Measurements from ENCODE around the gene SLC12A2. TPM values are rescaled to one million over a fixed set of nuclear protein-coding genes. Genes with fewer than 3 reads are reported as not detected.

Gene SLC12A2
- total RNA-seq, 1 experiment from 2014 or later: 41.2 TPM

DNA sequence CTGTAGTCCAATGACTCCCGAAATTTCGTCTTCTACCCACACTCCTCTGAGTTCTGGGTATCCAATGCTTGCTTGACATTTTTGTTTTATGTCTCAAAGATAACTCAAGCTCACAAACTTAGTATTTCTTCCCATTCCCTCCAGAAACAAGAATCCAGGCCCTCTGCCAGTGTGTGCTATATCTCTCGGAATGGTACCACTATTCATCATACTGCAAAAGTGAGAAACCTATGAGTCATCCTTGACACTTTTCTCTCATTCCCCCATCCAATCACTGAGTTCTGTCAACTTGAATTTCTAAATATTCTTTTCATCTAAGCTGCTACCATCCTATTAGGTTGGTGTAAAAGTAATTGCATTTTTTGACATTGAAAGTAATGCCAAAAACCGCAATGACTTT, 9.8 kb downstream of the SLC12A2 start:
- Histone ChIP-seq H3K9ac (ENCODE audit: low read length) (no peak overlapping the region), H2AFZ (ENCODE audit: low read depth, low read length, poor library complexity, severe bottlenecking) (no peak overlapping the region), H3K27me3 (ENCODE audit: insufficient read depth, low read length) (no peaks in the 10 kb centered on the region), H4K20me1 (ENCODE audit: insufficient read depth) (no peaks in the 10 kb centered on the region), H3K79me2 (ENCODE audit: insufficient read depth, low read length) (peaks cover 93% of the 10 kb centered on the region), H3K4me2 (ENCODE audit: low read length) (no peak overlapping the region), H3K36me3 (ENCODE audit: control insufficient read depth in 1 of 2, insufficient read depth in 2 of 2, low read length in 2 of 2) (peaks cover 0 to 11% of the 10 kb centered on the region in 2 experiments; a peak in 2 of 4 replicates), H3K27ac (ENCODE audit: low read depth, low read length) (no peak overlapping the region), H3K4me3 (replicated peaks in 1 of 2; ENCODE audit: low read depth in 1 of 2, low read length in 2 of 2) (no peak overlapping the region), H3K9me3 (ENCODE audit: control insufficient read depth in 1 of 2, insufficient read depth in 1 of 2, low read depth in 1 of 2, low read length in 2 of 2) (peaks cover 2 to 13% of the 10 kb centered on the region in 2 experiments; a peak in 1 of 4 replicates), H3K4me1 (ENCODE audit: control insufficient read depth in 1 of 2, insufficient read depth in 2 of 2, low read length in 2 of 2) (no peaks in the 10 kb centered on the region), H3K9me2 (ENCODE audit: insufficient read depth) (no peaks in the 10 kb centered on the region)
- no peak for ATAC-seq
- POLR2A ChIA-PET: no interaction called here
- intact Hi-C loops (cut with micrococcal nuclease): no loop called here
- TF ChIP-seq EZH2phosphoT487 (IDR thresholded peaks at IDR 0.05; ENCODE audit: borderline replicate concordance) (no peak), ZNF274 (IDR thresholded peaks at IDR 0.05; ENCODE audit: low read depth, low read length) (no peak), EZH2 (IDR thresholded peaks at IDR 0.05) (no peak), RAD21 (IDR thresholded peaks at IDR 0.05; ENCODE audit: low read depth) (no peak), JUND (IDR thresholded peaks at IDR 0.05) (no peak), ELF1 (IDR thresholded peaks at IDR 0.05; ENCODE audit: borderline replicate concordance, low read depth) (no peak), POLR2A (IDR thresholded peaks at IDR 0.05; ENCODE audit: borderline replicate concordance, extremely low read depth, insufficient read depth, insufficient read length) (no peak)
- TF ChIP-seq, protein P1, sequence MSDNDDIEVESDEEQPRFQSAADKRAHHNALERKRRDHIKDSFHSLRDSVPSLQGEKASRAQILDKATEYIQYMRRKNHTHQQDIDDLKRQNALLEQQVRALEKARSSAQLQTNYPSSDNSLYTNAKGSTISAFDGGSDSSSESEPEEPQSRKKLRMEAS (IDR thresholded peaks at IDR 0.05): no peak
- TF ChIP-seq, protein P2, sequence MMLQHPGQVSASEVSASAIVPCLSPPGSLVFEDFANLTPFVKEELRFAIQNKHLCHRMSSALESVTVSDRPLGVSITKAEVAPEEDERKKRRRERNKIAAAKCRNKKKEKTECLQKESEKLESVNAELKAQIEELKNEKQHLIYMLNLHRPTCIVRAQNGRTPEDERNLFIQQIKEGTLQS (IDR thresholded peaks at IDR 0.05): no peak
- CTCF ChIA-PET: interaction anchor here (0.6 kb wide), 1 partner anchor 419 kb away, joined by 4 read pairs; no protein-coding TSS in a partner anchor
- RAD21 ChIA-PET (ENCODE audit: low non-redundant PET in 1 of 2, low total read pairs in 2 of 2, uncharacterized antibody in 2 of 2, unreplicated experiment in 2 of 2): no interaction called here
- BruUV-seq (replicated peaks): no TSS peak
- DNase-seq (ENCODE audit: low read depth, low spot score): no peak

DNA sequence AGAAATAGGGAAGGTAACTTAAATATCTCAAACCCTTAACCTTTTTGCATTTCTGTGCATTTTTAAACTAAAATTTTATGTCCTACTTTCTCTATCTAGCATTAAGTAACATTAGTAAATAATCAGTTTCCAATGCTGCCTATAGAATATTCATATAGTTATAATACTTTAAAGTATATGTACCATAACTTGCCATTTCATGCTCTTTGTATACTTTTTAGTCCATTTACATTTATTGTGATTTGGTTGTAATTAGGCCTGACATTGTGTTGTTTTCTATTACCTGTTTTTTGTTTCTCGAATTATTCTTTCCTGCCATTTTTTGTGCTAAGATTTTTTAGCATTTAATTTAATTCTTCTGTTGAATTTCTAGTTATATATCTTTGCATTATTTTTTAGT, 13.7 kb downstream of the SLC12A2 start:
- Histone ChIP-seq H3K36me3 (ENCODE audit: control insufficient read depth in 1 of 2, insufficient read depth in 2 of 2, low read length in 2 of 2) (peaks cover 0 to 17% of the 10 kb centered on the region in 2 experiments; a peak in 2 of 4 replicates), H3K27ac (ENCODE audit: low read depth, low read length) (no peak overlapping the region), H3K4me2 (ENCODE audit: low read length) (no peak overlapping the region), H3K9ac (ENCODE audit: low read length) (no peak overlapping the region), H3K27me3 (ENCODE audit: insufficient read depth, low read length) (no peaks in the 10 kb centered on the region), H3K9me2 (ENCODE audit: insufficient read depth) (no peaks in the 10 kb centered on the region), H3K79me2 (ENCODE audit: insufficient read depth, low read length) (peaks cover 95% of the 10 kb centered on the region), H3K9me3 (ENCODE audit: control insufficient read depth in 1 of 2, insufficient read depth in 1 of 2, low read depth in 1 of 2, low read length in 2 of 2) (peaks cover 5 to 13% of the 10 kb centered on the region in 2 experiments; a peak in 1 of 4 replicates), H3K4me1 (ENCODE audit: control insufficient read depth in 1 of 2, insufficient read depth in 2 of 2, low read length in 2 of 2) (no peaks in the 10 kb centered on the region), H4K20me1 (ENCODE audit: insufficient read depth) (no peaks in the 10 kb centered on the region), H2AFZ (ENCODE audit: low read depth, low read length, poor library complexity, severe bottlenecking) (no peak overlapping the region), H3K4me3 (replicated peaks in 1 of 2; ENCODE audit: low read depth in 1 of 2, low read length in 2 of 2) (no peak overlapping the region)
- DNase-seq (ENCODE audit: low read depth, low spot score): no peak
- ChIA-PET RAD21 (ENCODE audit: low non-redundant PET in 1 of 2, low total read pairs in 2 of 2, uncharacterized antibody in 2 of 2, unreplicated experiment in 2 of 2) (no interaction called here), CTCF (no interaction called here), POLR2A (no interaction called here)
- BruUV-seq (replicated peaks): no TSS peak
- TF ChIP-seq JUND (IDR thresholded peaks at IDR 0.05) (no peak), CBX3 (IDR thresholded peaks at IDR 0.05; ENCODE audit: low read depth) (no peak), ZNF274 (IDR thresholded peaks at IDR 0.05; ENCODE audit: low read depth, low read length) (no peak)
- TF ChIP-seq, protein P1 (IDR thresholded peaks at IDR 0.05): no peak
- TF ChIP-seq, protein P3, sequence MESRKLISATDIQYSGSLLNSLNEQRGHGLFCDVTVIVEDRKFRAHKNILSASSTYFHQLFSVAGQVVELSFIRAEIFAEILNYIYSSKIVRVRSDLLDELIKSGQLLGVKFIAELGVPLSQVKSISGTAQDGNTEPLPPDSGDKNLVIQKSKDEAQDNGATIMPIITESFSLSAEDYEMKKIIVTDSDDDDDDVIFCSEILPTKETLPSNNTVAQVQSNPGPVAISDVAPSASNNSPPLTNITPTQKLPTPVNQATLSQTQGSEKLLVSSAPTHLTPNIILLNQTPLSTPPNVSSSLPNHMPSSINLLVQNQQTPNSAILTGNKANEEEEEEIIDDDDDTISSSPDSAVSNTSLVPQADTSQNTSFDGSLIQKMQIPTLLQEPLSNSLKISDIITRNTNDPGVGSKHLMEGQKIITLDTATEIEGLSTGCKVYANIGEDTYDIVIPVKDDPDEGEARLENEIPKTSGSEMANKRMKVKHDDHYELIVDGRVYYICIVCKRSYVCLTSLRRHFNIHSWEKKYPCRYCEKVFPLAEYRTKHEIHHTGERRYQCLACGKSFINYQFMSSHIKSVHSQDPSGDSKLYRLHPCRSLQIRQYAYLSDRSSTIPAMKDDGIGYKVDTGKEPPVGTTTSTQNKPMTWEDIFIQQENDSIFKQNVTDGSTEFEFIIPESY (IDR thresholded peaks at IDR 0.05; ENCODE audit: extremely low read depth, insufficient replicate concordance, low read length): no peak
- ATAC-seq: no peak
- intact Hi-C loops (cut with micrococcal nuclease): no loop called here

All from HCT116 (cell line).